ENCODE data around the gene WDR44. TPM values are rescaled to one million over a fixed set of nuclear protein-coding genes. Genes with fewer than 3 reads are reported as not detected.

Gene WDR44
- total RNA-seq, 1 donor from 2014 or later = 5.9 TPM

- H3K9me3 ChIP-seq = no peaks in the 10 kb centered on the region
- H3K4me1 ChIP-seq = no peaks in the 10 kb centered on the region
- H3K4me3 ChIP-seq = no peak overlapping the region
- no peaks in the 10 kb centered on the region for H3K27me3 ChIP-seq
- DNase-seq (ENCODE audit: low spot score in 2 of 2) = no peak
- H3K36me3 ChIP-seq = peaks cover 0 to 17% of the 10 kb centered on the region in 2 donors
- no peak overlapping the region for H3K27ac ChIP-seq
- intact Hi-C loops (cut with DNase I) = no loop called here
- TF ChIP-seq, protein P1, sequence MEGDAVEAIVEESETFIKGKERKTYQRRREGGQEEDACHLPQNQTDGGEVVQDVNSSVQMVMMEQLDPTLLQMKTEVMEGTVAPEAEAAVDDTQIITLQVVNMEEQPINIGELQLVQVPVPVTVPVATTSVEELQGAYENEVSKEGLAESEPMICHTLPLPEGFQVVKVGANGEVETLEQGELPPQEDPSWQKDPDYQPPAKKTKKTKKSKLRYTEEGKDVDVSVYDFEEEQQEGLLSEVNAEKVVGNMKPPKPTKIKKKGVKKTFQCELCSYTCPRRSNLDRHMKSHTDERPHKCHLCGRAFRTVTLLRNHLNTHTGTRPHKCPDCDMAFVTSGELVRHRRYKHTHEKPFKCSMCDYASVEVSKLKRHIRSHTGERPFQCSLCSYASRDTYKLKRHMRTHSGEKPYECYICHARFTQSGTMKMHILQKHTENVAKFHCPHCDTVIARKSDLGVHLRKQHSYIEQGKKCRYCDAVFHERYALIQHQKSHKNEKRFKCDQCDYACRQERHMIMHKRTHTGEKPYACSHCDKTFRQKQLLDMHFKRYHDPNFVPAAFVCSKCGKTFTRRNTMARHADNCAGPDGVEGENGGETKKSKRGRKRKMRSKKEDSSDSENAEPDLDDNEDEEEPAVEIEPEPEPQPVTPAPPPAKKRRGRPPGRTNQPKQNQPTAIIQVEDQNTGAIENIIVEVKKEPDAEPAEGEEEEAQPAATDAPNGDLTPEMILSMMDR (IDR thresholded peaks at IDR 0.05) = no peak
Observed at GRCh38 chrX:118392716-118393115, 46.8 kb downstream of the WDR44 start.

DNA sequence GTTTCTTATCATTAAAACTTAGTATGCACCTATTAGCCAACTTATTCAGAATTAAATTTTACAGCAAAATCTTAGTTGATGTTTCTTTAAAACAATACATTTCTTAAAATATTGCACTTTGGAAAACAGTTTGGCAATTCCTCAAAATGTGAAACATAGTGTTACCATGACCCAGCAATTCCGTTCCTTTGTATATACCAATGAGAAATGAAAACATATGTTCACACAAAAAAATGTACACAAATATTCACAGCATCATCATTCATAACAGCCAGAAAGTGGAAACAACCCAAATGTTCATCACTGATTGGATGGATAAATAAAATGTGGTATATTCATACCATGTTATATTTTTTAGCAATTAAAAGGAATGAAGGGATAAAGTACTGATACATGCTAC is 50.2 kb downstream of the WDR44 start:
- Histone ChIP-seq H3K27me3 (no peaks in the 10 kb centered on the region), H3K4me1 (no peaks in the 10 kb centered on the region), H3K9me3 (no peaks in the 10 kb centered on the region), H3K4me3 (no peak overlapping the region), H3K36me3 (peaks cover 0 to 29% of the 10 kb centered on the region in 2 donors), H3K27ac (no peak overlapping the region)
- TF ChIP-seq, protein P1 (IDR thresholded peaks at IDR 0.05) = no peak
- intact Hi-C loops (cut with DNase I) = no loop called here
- no peak for DNase-seq (ENCODE audit: low spot score in 2 of 2)

- TF ChIP-seq, protein P1 (IDR thresholded peaks at IDR 0.05) = no peak
- Histone ChIP-seq H3K27ac (no peak overlapping the region), H3K4me3 (no peak overlapping the region), H3K27me3 (no peaks in the 10 kb centered on the region), H3K9me3 (no peaks in the 10 kb centered on the region), H3K4me1 (no peaks in the 10 kb centered on the region), H3K36me3 (no peaks in the 10 kb centered on the region)
- DNase-seq (ENCODE audit: low spot score in 2 of 2) = no peak
- intact Hi-C loops (cut with DNase I) = no loop called here
Observed at GRCh38 chrX:118418811-118419251, 72.9 kb downstream of the WDR44 start.

- Histone ChIP-seq H3K4me1 (no peaks in the 10 kb centered on the region), H3K27me3 (no peaks in the 10 kb centered on the region), H3K27ac (no peak overlapping the region), H3K9me3 (no peaks in the 10 kb centered on the region), H3K4me3 (no peak overlapping the region), H3K36me3 (no peaks in the 10 kb centered on the region)
- DNase-seq (ENCODE audit: low spot score in 2 of 2) = no peak
- intact Hi-C loops (cut with DNase I) = no loop called here
- TF ChIP-seq, protein P1 (IDR thresholded peaks at IDR 0.05) = no peak
Observed at GRCh38 chrX:118420462-118420861, 74.6 kb downstream of the WDR44 start.

- Histone ChIP-seq H3K4me3 (no peak overlapping the region), H3K27ac (no peak overlapping the region), H3K9me3 (no peaks in the 10 kb centered on the region), H3K27me3 (no peaks in the 10 kb centered on the region), H3K36me3 (no peaks in the 10 kb centered on the region), H3K4me1 (no peaks in the 10 kb centered on the region)
- intact Hi-C loops (cut with DNase I) = no loop called here
- TF ChIP-seq, protein P1 (IDR thresholded peaks at IDR 0.05) = no peak
- no peak for DNase-seq (ENCODE audit: low spot score in 2 of 2)
Observed at GRCh38 chrX:118423558-118423957, 77.7 kb downstream of the WDR44 start.

DNA sequence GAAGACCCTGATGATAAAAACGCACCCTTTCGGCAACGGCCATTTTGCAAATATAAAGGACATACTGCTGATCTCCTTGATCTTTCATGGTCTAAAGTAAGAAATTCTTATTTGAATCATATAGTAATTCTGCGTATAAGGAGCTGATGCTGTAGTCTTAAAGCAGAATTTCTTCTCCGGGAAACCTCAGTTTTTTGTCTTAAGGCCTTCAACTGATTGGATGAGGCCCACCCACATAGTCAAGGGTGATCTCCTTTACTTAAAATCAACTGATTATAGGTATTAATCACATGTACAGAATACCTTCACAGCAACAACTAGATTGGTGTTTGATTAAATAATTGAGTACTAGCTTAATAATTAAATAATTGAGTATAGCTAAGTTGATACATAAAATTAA is 86.9 kb downstream of the WDR44 start:
- TF ChIP-seq, protein P1 (IDR thresholded peaks at IDR 0.05) = no peak

More for the DNA sequence above, 86.9 kb downstream of the WDR44 start:
- H3K36me3 ChIP-seq = peaks cover 0 to 5% of the 10 kb centered on the region in 2 donors
- no peak for DNase-seq (ENCODE audit: low spot score in 2 of 2)
- no peak overlapping the region for H3K4me3 ChIP-seq
- H3K9me3 ChIP-seq = no peaks in the 10 kb centered on the region
- H3K27ac ChIP-seq = no peak overlapping the region
- H3K27me3 ChIP-seq = no peaks in the 10 kb centered on the region
- H3K4me1 ChIP-seq = no peaks in the 10 kb centered on the region
- intact Hi-C loops (cut with DNase I) = no loop called here

Measured in ascending aorta (tissue), 2 donors.